C4-2B (cell line): ENCODE measurements around the gene CERK.

Source experiments
- CTCF ChIP-seq: fragments of 450-650 bp; conservative IDR thresholded peaks from 2 replicates; pipeline ENCODE4 v1.5.1; 2017; ENCODE audit warnings: mild to moderate bottlenecking
- ZFX ChIP-seq: fragments of 450-650 bp; IDR thresholded peaks from 2 replicates; pipeline ENCODE4 v1.6.1; 2017

- TF ChIP-seq CTCF (no peak), ZFX (no peak)
Measured at GRCh38 chr22:46777609-46777970, 39.5 kb upstream of the CERK start.
